ENCODE data around the gene LMAN1L.

- no peak for TF ChIP-seq CTCF (IDR thresholded peaks at IDR 0.05)
- no peak for TF ChIP-seq ZFX (IDR thresholded peaks at IDR 0.05; ENCODE audit: borderline replicate concordance)
Observed at GRCh38 chr15:74804935-74805334, 7.7 kb upstream of the LMAN1L start.
